HUES64 (cell line): ENCODE data around the gene AP5S1.
A peak's percentile ranks its signal among the peaks of the same experiment; 100 is the strongest.
"Not testable (repeated sequence)": the region's sequence is repeated elsewhere in the genome, so short reads cannot be mapped to it uniquely, and the experiment has no call there.

Experiments
- H3K27ac ChIP-seq: 2 replicates; pipeline ENCODE4 v1.7.0; 2013; ENCODE audit warnings: low read depth, low read length, inconsistent platforms
- H3K27me3 ChIP-seq: 2 replicates; pipeline ENCODE4 v1.6.1; 2013; ENCODE audit warnings: mild to moderate bottlenecking, low read length; ENCODE audit not compliant: insufficient read depth
- H3K36me3 ChIP-seq: 2 replicates; pipeline ENCODE4 v1.6.1; 2013; ENCODE audit warnings: mild to moderate bottlenecking, low read length; ENCODE audit not compliant: insufficient read depth
- H3K4me1 ChIP-seq: 2 replicates; pipeline ENCODE4 v1.6.1; 2013; ENCODE audit warnings: mild to moderate bottlenecking, low read length, moderate library complexity; ENCODE audit not compliant: insufficient read depth
- H3K4me3 ChIP-seq: 2 replicates; pipeline ENCODE4 v1.5.1; 2013; ENCODE audit warnings: mild to moderate bottlenecking, low read length, moderate library complexity
- H3K9ac ChIP-seq: 2 replicates; pipeline ENCODE4 v1.6.1; 2013; ENCODE audit warnings: mild to moderate bottlenecking, low read depth, low read length
- H3K9me3 ChIP-seq: 2 replicates; pipeline ENCODE4 v1.6.1; 2013; ENCODE audit warnings: low read depth, low read length; ENCODE audit not compliant: insufficient read depth
- WGBS: fragments of 150-250, 120-280 bp; methylation state at CpG from one replicate; pipeline ENCODE4 v1.1.7; 2013; ENCODE audit warnings: missing lambda C conversion rate; 5-methylcytosine and 5-hydroxymethylcytosine counted together

Gene AP5S1

DNA sequence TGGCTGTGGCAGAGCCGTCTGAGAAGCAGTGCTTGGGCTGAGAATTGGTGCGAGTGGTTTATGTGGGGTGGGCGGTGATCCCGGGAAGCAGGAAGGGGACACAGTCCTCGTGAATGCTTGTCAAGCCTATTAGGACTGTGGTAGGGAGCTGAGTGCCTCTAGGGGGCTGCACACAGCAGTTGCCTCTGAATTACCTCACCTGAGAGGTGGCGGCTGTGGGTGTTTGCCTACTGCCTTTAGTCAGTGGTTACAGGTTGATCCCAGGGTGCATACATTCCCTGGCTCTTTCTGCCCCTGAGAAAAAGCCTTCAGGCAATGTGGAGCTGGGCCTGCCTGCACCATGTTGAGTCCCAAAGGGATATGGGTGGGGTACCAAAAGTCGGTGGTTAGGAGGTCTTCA is 5.2 kb downstream of the AP5S1 start:
- no peak overlapping the region for H3K4me3 ChIP-seq
- H3K36me3 ChIP-seq: peaks cover 8% of the 10 kb centered on the region; the same call in 1 of the 2 replicates
- no peaks in the 10 kb centered on the region for H3K4me1 ChIP-seq
- 82% methylated on average over 7 of the region's 7 CpGs for WGBS
- no peaks in the 10 kb centered on the region for H3K27me3 ChIP-seq
- H3K27ac ChIP-seq: no peak overlapping the region
- no peaks in the 10 kb centered on the region for H3K9me3 ChIP-seq
- H3K9ac ChIP-seq: no peak overlapping the region

DNA sequence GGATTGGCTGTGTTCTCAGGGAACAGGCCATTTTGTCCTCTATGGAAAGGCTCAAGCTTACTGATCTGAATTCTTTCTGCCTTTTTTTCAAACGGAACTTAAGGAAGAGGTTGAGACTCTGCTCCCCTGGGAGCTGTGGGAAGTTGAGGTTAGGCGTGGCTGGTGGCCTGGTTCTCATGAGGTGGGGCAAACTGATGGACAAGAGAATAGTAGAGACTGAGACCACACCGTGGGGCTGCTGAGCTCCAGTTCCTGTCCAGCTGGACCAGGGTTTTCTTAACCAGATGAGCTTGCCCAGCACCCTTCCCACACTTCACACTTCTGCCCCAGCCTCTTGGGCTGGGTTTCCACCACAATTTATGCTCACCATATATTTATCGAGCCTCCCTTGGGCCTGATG is 6.1 kb downstream of the AP5S1 start:
- Histone ChIP-seq H3K4me1 (no peaks in the 10 kb centered on the region), H3K9me3 (no peaks in the 10 kb centered on the region), H3K27me3 (no peaks in the 10 kb centered on the region), H3K36me3 (peaks cover 8% of the 10 kb centered on the region; the same call in 1 of the 2 replicates), H3K9ac (no peak overlapping the region), H3K27ac (no peak overlapping the region), H3K4me3 (no peak overlapping the region)
- 91% methylated on average over 4 of the region's 4 CpGs for WGBS

DNA sequence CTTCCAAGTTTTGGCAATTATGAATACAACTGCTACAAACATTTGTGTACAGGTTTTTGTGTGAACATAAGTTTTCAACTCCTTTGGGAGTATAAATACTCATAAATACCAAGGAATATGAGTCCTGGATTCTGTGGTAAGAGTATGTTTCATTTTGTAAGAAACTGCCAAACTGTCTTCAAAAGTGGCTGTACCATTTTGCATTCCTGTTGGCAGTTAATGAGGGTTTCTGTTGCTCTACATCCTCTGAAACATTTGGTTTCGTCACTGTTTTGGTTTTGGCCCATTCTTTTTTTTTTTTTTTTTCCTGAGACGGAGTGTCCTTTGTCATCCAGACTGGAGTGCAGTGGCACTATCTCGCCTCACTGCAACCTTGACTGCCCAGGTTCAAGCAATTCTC is 8.5 kb downstream of the AP5S1 start:
- Histone ChIP-seq H3K9ac (no peak overlapping the region), H3K4me3 (no peak overlapping the region), H3K27ac (no peak overlapping the region), H3K36me3 (no peaks in the 10 kb centered on the region), H3K9me3 (no peaks in the 10 kb centered on the region), H3K27me3 (no peaks in the 10 kb centered on the region), H3K4me1 (no peaks in the 10 kb centered on the region)
- WGBS: 89% methylated on average over 3 of the region's 3 CpGs

DNA sequence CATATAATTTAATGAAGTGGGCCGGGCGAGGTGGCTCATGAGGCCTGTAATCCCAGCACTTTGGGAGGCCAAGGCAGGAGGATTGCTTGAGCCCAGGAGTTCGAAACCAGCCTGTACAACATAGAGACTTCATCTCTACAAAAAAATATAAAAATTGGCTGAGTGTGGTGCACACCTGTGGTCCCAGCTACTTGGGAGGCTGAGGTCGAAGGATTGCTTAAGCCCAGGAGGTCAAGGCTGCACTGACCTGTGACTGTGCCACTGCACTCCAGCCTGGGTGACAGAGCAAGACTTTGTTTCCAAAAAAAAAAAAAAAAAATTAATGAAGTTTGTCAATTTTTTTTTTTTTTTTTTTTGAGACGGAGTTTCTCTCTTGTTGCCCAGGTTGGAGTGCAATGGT is 9.5 kb downstream of the AP5S1 start:
- H3K27ac ChIP-seq, H3K9ac ChIP-seq, H3K27me3 ChIP-seq, H3K9me3 ChIP-seq, H3K4me3 ChIP-seq, H3K36me3 ChIP-seq, H3K4me1 ChIP-seq: not testable (repeated sequence)
- 97% methylated on average over 5 of the region's 5 CpGs for WGBS

DNA sequence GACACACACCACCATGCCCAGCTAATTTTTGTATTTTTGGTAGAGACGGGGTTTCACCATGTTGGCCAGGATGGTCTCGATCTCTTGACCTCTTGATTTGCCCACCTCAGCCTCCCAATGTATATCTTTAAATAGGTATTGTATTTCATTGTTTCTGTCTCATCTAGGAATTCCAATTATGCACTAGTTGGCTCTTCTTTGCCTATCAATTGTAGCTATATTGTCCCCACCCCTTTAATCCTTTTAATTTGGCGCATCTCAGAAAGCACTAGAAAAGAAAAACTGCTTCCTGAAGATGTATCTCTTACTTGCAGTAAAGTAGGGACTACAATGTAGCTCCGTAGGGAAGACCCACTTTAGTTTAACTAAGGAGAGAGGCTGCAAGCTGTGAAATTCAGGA is 15.8 kb downstream of the AP5S1 start:
- WGBS: 88% methylated on average over 2 of the region's 4 CpGs
- H3K9me3 ChIP-seq: no peaks in the 10 kb centered on the region
- no peaks in the 10 kb centered on the region for H3K36me3 ChIP-seq
- no peak overlapping the region for H3K4me3 ChIP-seq
- no peaks in the 10 kb centered on the region for H3K27me3 ChIP-seq
- no peak overlapping the region for H3K27ac ChIP-seq
- no peaks in the 10 kb centered on the region for H3K4me1 ChIP-seq
- no peak overlapping the region for H3K9ac ChIP-seq

DNA sequence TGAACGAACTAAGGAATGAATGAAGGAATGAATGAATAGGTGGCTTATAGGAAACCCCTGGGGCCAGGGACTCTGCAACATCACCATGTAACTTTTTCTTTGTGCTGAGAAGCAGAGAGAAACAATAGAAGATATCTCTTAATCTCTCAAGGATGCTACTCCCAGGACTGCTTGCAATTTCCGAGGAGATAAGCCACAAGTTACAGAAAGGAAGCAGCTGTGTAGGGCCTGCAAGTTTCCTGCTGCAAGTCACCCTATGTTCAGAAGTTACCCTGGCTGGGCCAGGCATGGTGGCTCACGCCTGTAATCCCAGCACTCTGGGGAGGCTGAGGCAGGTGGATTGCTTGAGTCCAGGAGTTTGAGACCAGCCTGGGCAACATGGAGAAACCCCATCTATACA is 19.0 kb downstream of the AP5S1 start:
- Histone ChIP-seq H3K9me3 (no peaks in the 10 kb centered on the region), H3K36me3 (no peaks in the 10 kb centered on the region), H3K27me3 (no peaks in the 10 kb centered on the region), H3K4me3 (no peak overlapping the region), H3K4me1 (no peaks in the 10 kb centered on the region), H3K9ac (no peak overlapping the region), H3K27ac (no peak overlapping the region)
- WGBS: 78% methylated on average over 2 of the region's 3 CpGs

DNA sequence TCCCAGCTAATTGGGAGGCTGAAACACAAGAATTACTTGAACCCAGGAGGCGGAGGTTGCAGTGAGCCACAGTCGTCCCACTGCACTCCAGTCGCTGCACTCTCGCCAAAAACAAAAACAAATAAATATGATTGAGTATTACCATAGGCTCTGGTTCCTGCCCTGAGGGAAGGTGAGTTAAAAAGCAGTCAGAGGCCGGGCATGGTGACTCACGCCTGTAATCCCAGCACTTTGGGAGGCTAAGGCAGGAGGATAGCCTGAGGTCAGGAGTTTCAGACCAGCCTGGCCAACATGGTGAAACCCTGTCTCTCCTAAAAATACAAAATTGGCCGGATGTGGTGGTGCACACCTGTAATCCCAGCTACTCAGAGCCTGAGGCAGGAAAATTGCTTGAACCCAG is 19.9 kb downstream of the AP5S1 start:
- H3K4me1 ChIP-seq, H3K27ac ChIP-seq, H3K9ac ChIP-seq, H3K9me3 ChIP-seq, H3K4me3 ChIP-seq, H3K27me3 ChIP-seq, H3K36me3 ChIP-seq: not testable (repeated sequence)
- WGBS: 91% methylated on average over 7 of the region's 7 CpGs

DNA sequence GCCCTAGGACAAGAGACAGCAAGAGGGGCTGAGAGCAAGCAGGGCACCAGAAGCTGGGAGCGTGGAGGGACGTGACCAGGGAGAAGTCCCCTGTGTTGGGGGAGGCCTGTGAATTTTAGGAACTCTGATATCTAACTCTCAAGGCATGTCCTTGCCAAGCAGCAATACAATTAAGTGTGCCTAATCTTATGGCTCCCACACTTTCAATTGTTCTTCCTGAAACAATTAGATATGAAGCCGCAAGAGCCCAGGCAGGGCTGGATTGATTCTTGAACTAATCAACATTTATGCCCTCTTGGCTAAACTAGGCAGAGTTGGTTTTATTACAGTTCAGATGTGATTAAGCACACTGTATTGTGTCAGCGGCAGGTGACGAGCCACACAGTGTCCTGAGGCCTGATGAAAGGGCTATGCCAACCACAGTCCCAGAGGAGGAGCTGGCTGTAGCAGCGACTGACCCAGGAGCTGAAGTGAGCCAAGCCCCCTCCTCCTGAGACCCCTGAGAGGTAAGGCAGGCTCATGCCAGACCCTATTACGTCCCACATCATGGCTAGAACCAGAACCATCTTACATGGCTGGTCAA is 22.1 kb downstream of the AP5S1 start:
- no peaks in the 10 kb centered on the region for H3K9me3 ChIP-seq
- no peak overlapping the region for H3K4me3 ChIP-seq
- no peaks in the 10 kb centered on the region for H3K27me3 ChIP-seq
- WGBS: 90% methylated on average over 7 of the region's 7 CpGs
- H3K27ac ChIP-seq: no peak overlapping the region
- H3K4me1 ChIP-seq: no peaks in the 10 kb centered on the region
- no peak overlapping the region for H3K9ac ChIP-seq
- no peaks in the 10 kb centered on the region for H3K36me3 ChIP-seq

DNA sequence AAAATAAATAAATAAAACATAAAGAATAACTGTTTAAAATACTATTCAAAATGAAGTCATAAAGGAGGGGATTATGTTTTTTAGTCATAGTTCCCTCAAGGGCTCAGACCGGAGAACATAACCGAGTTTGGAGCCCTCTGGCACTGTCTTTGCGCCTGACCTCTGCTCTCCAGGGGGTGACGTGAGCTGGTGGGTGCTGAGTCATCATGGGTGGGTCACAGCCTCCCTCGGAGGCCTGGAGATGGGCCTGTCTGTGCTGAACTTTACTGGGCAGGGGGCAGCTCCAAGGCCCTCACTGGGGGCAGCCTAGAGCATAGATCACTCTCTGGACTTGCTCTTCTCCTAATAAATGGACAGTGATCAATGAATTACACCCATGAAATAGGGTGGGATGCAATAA is 23.1 kb downstream of the AP5S1 start:
- Histone ChIP-seq H3K9ac (no peak overlapping the region), H3K4me1 (no peaks in the 10 kb centered on the region), H3K9me3 (no peaks in the 10 kb centered on the region), H3K27ac (no peak overlapping the region), H3K4me3 (no peak overlapping the region), H3K36me3 (no peaks in the 10 kb centered on the region), H3K27me3 (no peaks in the 10 kb centered on the region)
- 77% methylated on average over 5 of the region's 5 CpGs for WGBS

DNA sequence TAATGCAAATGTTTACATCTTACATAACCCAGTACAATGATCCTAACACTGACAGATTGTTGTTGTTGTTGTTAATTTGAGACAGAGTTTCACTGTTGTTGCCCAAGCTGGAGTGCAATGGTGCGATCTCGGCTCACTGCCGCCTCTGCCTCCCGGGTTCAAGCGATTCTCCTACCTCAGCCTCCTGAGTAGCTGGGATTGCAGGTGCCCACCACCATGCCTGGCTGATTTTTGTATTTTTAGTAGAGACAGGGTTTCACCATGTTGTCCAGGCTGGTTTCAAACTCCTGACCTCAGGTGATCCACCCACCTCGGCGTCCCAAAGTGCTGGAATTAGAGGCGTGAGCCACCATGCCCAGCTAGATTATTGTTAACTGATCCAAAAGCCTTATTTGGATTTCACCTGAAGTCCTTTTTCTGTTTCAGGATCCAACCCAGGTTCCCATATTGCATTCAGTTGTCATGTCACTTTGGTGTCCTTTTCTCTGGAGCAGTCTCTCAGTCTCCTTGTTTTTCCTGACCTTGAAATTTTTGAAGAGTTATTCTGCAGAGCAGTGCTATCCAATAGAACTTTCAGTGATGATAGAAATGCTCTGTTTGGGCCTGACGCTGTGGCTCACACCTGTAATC is 23.8 kb downstream of the AP5S1 start:
- not testable (repeated sequence) for H3K9ac ChIP-seq, H3K36me3 ChIP-seq, H3K4me3 ChIP-seq, H3K9me3 ChIP-seq, H3K27me3 ChIP-seq, H3K4me1 ChIP-seq, H3K27ac ChIP-seq
- 96% methylated on average over 9 of the region's 9 CpGs for WGBS

DNA sequence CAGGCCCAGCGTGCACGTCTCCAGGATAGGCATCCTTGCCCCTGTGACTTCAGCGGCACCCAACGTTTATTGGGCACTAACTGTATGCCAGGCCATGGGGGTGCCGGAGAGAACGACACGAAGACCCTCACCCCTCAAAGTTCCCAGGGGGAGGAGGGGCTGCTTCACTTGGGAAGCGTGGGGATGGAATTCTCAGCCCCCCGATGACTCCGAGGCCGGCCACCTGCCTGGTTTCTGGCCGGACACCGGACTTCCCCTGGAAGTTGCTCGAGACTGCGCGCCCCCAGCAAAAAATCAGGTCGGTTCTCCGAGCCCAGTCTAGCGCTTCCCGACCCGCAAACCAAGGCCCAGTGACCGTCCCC is 26.0 kb downstream of the AP5S1 start:
- H3K36me3 ChIP-seq: no peaks in the 10 kb centered on the region
- H3K9ac ChIP-seq: peak overlapping the region; percentile 87
- H3K27ac ChIP-seq: peak overlapping the region; percentile 64; the same call in 1 of the 2 replicates
- no peaks in the 10 kb centered on the region for H3K4me1 ChIP-seq
- 1% methylated on average over 20 of the region's 22 CpGs for WGBS
- H3K4me3 ChIP-seq: peak overlapping the region; percentile 98
- H3K27me3 ChIP-seq: no peaks in the 10 kb centered on the region
- no peaks in the 10 kb centered on the region for H3K9me3 ChIP-seq
